Measurements from ENCODE around the gene SNX21.
"Not testable (repeated sequence)": the region's sequence is repeated elsewhere in the genome, so short reads cannot be mapped to it uniquely, and the experiment has no call there.

Gene SNX21

DNA sequence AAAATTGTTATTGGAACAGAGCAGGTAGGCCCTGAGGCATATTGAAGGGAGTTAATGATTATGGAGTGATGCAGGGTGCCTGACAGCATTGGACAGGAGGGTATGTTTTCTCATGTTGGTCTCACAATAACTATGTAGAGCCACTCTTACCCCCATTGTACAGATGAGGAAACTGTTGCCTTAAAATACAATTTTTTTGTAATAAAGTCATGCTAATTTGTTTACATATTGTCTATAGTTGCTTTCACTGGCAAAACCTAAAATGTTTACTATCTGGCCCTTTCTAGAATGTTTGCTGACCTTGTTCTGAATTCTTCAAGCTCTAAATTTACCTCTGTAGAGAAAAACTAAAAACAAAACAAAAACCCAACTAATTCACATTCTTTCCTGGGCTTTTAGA is 17.9 kb downstream of the SNX21 start:
- no peak for DNase-seq

DNA sequence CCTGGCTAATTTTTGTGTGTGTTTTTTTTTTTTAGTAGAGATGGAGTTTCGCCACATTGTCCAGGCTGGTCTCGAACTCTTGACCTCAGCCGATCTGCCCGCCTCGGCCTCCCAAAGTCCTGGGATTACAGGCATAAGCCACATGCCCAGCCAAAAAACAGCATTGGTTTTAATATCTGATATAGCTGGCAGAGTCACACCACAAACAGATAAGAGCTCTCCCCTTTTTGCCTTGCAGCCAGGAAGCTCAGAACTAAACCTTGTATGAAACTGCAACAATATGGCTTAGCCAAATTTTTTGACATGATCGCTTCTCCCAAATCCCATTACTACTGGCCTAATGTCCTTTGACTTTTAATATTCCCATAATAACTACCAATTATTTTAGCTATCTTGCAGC is 18.7 kb downstream of the SNX21 start:
- no peak for DNase-seq

- DNase-seq: no peak
Measured at GRCh38 chr20:45853484-45853883, 19.9 kb downstream of the SNX21 start.

- DNase-seq: peak; percentile 98 to 100 (median 100)
Measured at GRCh38 chr20:45857114-45857881, 23.7 kb downstream of the SNX21 start, which contains the start of the genes ACOT8 and ZSWIM3. TSS of gene ACOT8 (minus strand) at chr20:45857392. CDS start at chr20:45857315, 77 bp downstream. TSS of gene ZSWIM3 (plus strand) at chr20:45857614. CDS start at chr20:45857826, 212 bp downstream.

GRCh38 chr20:45857882-45858216 is 24.2 kb downstream of the SNX21 start:
- DNase-seq: no peak

- no peak for DNase-seq
Measured at GRCh38 chr20:45859916-45860315, 26.3 kb downstream of the SNX21 start.

DNA sequence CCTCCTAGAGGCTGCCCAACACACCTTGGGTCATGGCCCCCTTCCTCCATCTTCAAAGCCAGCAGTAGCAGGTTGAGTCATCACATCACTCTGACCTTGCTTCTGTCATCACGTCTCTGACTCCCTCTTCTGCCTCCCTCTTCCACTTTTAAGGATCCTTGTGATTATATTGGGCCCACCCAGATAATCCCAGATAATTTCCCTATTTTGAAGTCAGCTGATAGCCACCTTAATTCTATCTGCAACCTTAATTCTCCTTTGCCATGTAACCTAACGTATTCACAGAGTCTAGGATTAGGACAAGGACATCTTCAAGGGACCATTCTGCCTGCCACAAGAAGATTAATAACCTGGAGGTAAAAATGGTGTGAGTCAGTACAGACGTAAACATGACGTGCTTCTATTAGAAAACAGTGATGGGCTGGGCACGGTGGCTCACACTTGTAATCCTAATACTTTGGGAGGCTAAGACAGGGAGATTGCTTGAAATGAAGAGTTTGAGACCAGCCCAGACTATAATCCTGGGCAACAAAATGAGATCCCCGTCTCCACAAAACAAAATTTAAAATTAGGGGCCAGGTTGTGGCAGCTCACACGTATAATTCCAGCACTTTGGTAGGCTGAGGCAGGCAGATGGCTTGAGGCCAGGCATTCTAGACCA is 27.1 kb downstream of the SNX21 start:
- DNase-seq: no peak

- no peak for DNase-seq
Measured at GRCh38 chr20:45861221-45862075, 27.8 kb downstream of the SNX21 start.

DNA sequence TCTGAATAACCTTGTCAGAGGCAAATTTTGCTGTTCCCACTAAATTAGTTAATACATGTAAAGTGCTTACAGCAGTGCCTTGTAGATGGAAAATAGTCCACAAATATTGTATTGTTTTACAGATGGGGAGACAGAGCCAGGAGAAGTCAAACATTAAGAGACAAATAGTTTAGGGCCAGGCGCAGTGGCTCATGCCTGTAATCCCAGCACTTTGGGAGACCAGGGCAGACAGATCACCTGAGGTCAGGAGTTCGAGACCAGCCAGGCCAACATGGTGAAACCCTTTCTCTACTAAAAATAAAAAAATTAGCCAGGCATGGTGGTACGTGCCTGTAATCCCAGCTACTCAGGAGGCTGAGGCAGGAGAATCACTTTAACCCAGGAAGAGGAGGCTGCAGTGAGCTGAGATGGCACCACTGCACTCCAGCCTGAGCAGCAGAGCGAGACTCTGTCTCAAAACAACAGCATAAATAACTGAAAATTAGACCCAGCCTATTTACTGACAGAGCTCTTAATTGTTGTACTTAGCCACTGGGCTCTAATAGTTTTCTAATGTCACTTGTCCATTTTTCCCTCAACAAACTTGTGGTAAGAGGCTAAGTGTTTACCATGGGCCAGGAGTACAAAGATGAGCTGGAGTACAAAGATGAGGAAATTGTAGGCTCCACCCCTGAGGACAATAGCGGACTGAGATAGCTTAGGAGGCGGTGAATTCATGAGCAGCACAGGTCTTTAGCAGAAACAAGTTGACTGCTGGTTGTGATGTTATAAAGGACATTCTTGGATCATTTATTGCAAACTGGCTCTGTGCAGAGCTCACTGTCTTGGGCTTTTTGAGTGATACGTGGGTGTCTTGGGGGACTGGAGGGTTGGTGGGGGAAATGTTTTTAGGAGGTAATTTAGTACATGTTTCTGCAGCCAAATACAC is 30.2 kb downstream of the SNX21 start:
- DNase-seq: no peak

GRCh38 chr20:45866454-45866853 is 32.9 kb downstream of the SNX21 start:
- no peak for DNase-seq

DNA sequence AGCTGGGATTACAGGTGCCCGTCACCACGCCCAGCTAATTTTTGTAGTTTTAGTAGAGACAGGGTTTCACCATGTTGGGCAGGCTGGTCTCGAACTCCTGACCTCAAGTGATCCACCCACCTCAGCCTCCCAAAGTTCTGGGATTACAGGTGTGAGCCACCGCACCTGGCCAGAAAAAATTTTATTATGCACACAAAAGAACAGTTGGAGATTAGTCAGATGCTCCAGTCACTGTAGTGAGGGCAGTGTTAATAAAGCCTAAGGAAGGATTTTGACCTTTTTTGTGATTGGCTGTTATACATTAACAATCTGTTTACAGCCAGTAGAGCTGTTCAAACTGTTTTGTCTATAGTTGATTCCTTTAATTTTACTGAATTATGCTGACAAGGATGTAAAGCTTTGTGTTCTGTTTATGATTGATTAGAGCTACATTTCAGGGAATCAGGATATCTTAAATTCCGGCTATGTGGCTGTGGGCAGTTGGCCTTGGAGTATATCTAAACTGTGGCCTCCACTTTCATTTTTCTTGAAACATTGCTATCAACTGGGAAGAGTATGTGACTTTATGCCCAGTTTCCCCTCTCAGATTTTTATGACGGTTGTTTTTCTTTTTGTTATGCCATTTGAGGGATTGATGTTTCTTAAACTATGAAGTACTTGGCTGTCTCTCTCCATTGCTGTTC is 33.7 kb downstream of the SNX21 start:
- DNase-seq: no peak

- no peak for DNase-seq
Measured at GRCh38 chr20:45867819-45868176, 34.2 kb downstream of the SNX21 start.

- no peak for DNase-seq
Measured at GRCh38 chr20:45872626-45873025, 39.0 kb downstream of the SNX21 start.

- no peak for DNase-seq
Measured at GRCh38 chr20:45873409-45874103, 40.0 kb downstream of the SNX21 start.

- not testable (repeated sequence) for DNase-seq
Measured at GRCh38 chr20:45874104-45874481, 40.5 kb downstream of the SNX21 start.

DNA sequence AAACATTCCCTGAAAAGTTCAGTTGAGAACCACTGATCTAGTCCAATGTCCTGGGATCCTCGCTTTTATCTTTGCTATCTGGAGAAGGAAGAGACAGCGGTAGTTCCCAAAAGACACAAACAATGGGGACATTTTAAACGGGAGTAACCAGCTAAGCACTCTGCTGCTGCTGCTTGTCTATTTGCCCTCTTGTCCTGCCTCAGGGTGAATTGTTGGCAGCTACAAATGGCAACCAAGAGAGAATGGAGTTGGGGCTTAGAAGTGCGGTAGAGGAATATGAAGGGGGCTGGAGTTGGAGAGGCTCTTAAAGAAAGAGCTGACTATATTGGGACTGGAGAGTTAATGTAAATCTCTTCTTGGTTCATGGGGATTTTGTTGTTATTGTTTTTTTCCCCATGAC is 41.0 kb downstream of the SNX21 start:
- DNase-seq: no peak

GRCh38 chr20:45878076-45878761 is 44.6 kb downstream of the SNX21 start:
- DNase-seq: no peak

DNA sequence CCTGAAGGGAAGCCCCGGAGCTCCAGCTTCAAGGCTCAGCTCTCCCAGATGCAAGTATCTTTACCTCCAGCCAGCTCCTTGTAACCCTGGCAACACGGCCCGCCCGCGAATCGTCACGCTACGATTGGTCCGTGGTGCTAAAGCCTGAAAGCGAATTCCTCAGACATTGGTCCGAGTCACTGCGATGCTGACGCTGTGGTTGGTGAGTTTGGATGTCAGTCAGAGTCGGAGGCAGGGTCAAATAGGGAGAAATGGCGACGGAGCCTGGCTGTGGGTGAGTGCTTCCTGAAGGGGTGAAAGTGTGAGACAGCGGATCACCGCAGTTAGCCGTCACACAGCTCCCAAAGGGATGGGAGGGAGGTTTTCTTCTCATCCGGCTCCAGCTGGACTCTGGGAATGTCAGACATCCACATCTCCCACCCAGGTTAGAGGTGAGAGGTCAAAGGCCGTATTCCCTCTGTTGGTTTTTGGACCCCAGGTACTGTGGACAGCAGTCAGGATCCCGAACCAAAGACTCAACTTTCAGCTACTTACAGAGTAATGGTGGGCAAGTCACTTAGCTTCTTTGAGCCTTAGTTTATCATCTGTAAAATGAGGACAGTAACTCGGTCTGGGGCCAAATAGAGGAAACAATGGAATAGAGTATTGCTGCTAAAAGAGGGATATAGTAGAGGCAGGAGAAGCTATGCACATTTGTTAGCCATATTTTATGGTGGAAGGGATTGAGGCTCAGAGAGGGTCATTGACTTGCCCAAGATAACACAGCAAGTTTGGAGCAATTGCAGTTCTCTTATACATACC is 47.6 kb downstream of the SNX21 start, which contains the start of gene ZSWIM1:
Gene ZSWIM1 (plus strand): TSS at position 240 of the 801 bp plus-strand sequence. CDS start 1,366 bp downstream, outside the sequence.
- DNase-seq: peak; percentile 99 to 100 (median 99)

GRCh38 chr20:45882469-45883099 is 49.0 kb downstream of the SNX21 start:
- DNase-seq: no peak
